ENCODE measurements around the gene CNR1. TPM values are rescaled to one million over a fixed set of nuclear protein-coding genes. Genes with fewer than 3 reads are reported as not detected.

Gene CNR1
- total and polyA plus RNA-seq, 2 of the 4 experiments (the other 2 are of a cell fraction), result not detected

- no peak overlapping the region for H2BK20ac ChIP-seq (ENCODE audit: low read depth, low read length)
- dilution Hi-C loops (cut with HindIII; ENCODE audit: low sequenced_read_pairs, unreplicated experiment), result no loop called here
- ChIA-PET CTCF (no interaction called here), POLR2A (ENCODE audit: unreplicated experiment) (no interaction called here)
- H4K8ac ChIP-seq (ENCODE audit: low read depth in 2 of 2, low read length in 2 of 2), result no peak overlapping the region
- no peak overlapping the region for H3K4me2 ChIP-seq (ENCODE audit: low read depth, low read length)
- no peak overlapping the region for H3K18ac ChIP-seq (ENCODE audit: low read depth, low read length)
- H4K91ac ChIP-seq (ENCODE audit: insufficient read depth, low read depth, low read length), result no peak overlapping the region
- intact Hi-C loops (cut with micrococcal nuclease), result no loop called here
- no peak overlapping the region for H2BK5ac ChIP-seq (ENCODE audit: low read depth, low read length, poor library complexity, severe bottlenecking)
- no peak for ATAC-seq (ENCODE audit: low read depth)
- no peaks in the 10 kb centered on the region for H3K36me3 ChIP-seq (ENCODE audit: control insufficient read depth, insufficient read depth, low read length)
- in situ Hi-C loops (cut with MboI; ENCODE audit: low sequenced_read_pairs), result no loop called here
- H3K9me1 ChIP-seq (ENCODE audit: insufficient read depth, low read length), result no peaks in the 10 kb centered on the region
- no peak overlapping the region for H2AK9ac ChIP-seq (replicated peaks; ENCODE audit: low read depth, low read length, poor library complexity)
- no peak for DNase-seq
- no peak overlapping the region for H3K27ac ChIP-seq (ENCODE audit: insufficient read depth, low read length)
- H3K14ac ChIP-seq (replicated peaks; ENCODE audit: low read depth, low read length), result no peak overlapping the region
- H3K23ac ChIP-seq (ENCODE audit: low read depth, low read length), result no peak overlapping the region
- no peaks in the 10 kb centered on the region for H3K4me1 ChIP-seq (ENCODE audit: control insufficient read depth, insufficient read depth, low read length)
- no peak overlapping the region for H3K4me3 ChIP-seq (ENCODE audit: insufficient read depth, low read depth, low read length)
- no peak overlapping the region for H3K56ac ChIP-seq (ENCODE audit: extremely low read depth, insufficient read depth, low read length)
- no peaks in the 10 kb centered on the region for H3K9me3 ChIP-seq (ENCODE audit: control insufficient read depth, insufficient read depth, low read length)
- H3K4ac ChIP-seq (ENCODE audit: low read depth, low read length), result no peak overlapping the region
- no peak overlapping the region for H2BK120ac ChIP-seq (ENCODE audit: low read depth, low read length)
- no peak overlapping the region for H2AFZ ChIP-seq (replicated peaks; ENCODE audit: low read length, poor library complexity)
- H2AK5ac ChIP-seq (ENCODE audit: low read depth, low read length), result no peak overlapping the region
- BruUV-seq (replicated peaks), result no TSS peak
- WGBS, 2 experiments (ENCODE audit: extremely low coverage in 2 of 2, insufficient read length in 1 of 2), result no CpG with 5 or more reads among the region's 3 CpGs
- no peak for TF ChIP-seq ELK1 (IDR thresholded peaks at IDR 0.05; ENCODE audit: borderline replicate concordance, low read depth, low read length)
- H3K27me3 ChIP-seq (ENCODE audit: control insufficient read depth, insufficient read depth, low read length), result no peaks in the 10 kb centered on the region
- H3K79me1 ChIP-seq (ENCODE audit: low read depth in 1 of 2, low read length in 2 of 2), result no peaks in the 10 kb centered on the region
- H4K20me1 ChIP-seq (ENCODE audit: insufficient read depth, low read length), result no peaks in the 10 kb centered on the region
- no peak overlapping the region for H4K5ac ChIP-seq (ENCODE audit: low read depth, low read length)
- H3K9ac ChIP-seq (ENCODE audit: low read depth, low read length), result no peak overlapping the region
- H2BK15ac ChIP-seq (ENCODE audit: low read depth, low read length), result no peak overlapping the region
Observed at GRCh38 chr6:88116276-88116675, 49.9 kb downstream of the CNR1 start.
